Mesendoderm (in vitro differentiated cells): Measurements from ENCODE around the gene ZBTB24.

Experiments used
- DNase-seq: peaks from one replicate; pipeline ENCODE4 v3.0.0; 2013
- H2AK5ac ChIP-seq: 2 replicates; pipeline ENCODE4 v1.6.1; 2013; ENCODE audit warnings: low read length, inconsistent platforms
- H2BK120ac ChIP-seq: 2 replicates; pipeline ENCODE4 v1.6.1; 2013; ENCODE audit warnings: low read depth, mild to moderate bottlenecking, low read length, moderate library complexity, mixed read lengths
- H2BK15ac ChIP-seq: replicated peaks from 2 replicates; pipeline ENCODE4 v1.6.1; 2013; ENCODE audit warnings: low read depth, mild to moderate bottlenecking, moderate library complexity
- H2BK5ac ChIP-seq: 2 replicates; pipeline ENCODE4 v1.6.1; 2013; ENCODE audit warnings: low read length, inconsistent platforms
- H3K18ac ChIP-seq: 2 replicates; pipeline ENCODE4 v1.6.1; 2013; ENCODE audit warnings: mild to moderate bottlenecking, low read length, mixed read lengths
- H3K23ac ChIP-seq: one replicate; pipeline ENCODE4 v1.6.1; 2013; ENCODE audit warnings: low read length
- H3K27ac ChIP-seq: 2 replicates; pipeline ENCODE4 v1.5.1; 2013; ENCODE audit warnings: low read depth, mild to moderate bottlenecking, inconsistent platforms, low read length, moderate library complexity
- H3K27me3 ChIP-seq: 2 replicates; pipeline ENCODE4 v1.6.1; 2013; ENCODE audit warnings: low read length, control low read depth, mild to moderate bottlenecking, inconsistent platforms; ENCODE audit not compliant: insufficient read depth, poor library complexity
- H3K36me3 ChIP-seq: 2 replicates; pipeline ENCODE4 v1.6.1; 2013; ENCODE audit warnings: low read length, inconsistent platforms; ENCODE audit not compliant: control insufficient read depth, insufficient read depth
- H3K4ac ChIP-seq: one replicate; pipeline ENCODE4 v1.6.1; 2013; ENCODE audit warnings: low read depth, mild to moderate bottlenecking, low read length, moderate library complexity
- H3K4me1 ChIP-seq: 2 replicates; pipeline ENCODE4 v1.6.1; 2013; ENCODE audit warnings: low read depth, low read length, inconsistent platforms; ENCODE audit not compliant: control insufficient read depth
- H3K4me2 ChIP-seq: 2 replicates; pipeline ENCODE4 v1.6.1; 2013; ENCODE audit warnings: low read length
- H3K4me3 ChIP-seq: 2 replicates; pipeline ENCODE4 v1.5.1; 2013; ENCODE audit warnings: mild to moderate bottlenecking, low read length
- H3K56ac ChIP-seq: one replicate; pipeline ENCODE4 v1.6.1; 2013; ENCODE audit warnings: low read length
- H3K79me1 ChIP-seq: 2 replicates; pipeline ENCODE4 v1.6.1; 2013; ENCODE audit warnings: low read length, inconsistent platforms
- H3K79me2 ChIP-seq: 2 replicates; pipeline ENCODE4 v1.6.1; 2013; ENCODE audit warnings: mild to moderate bottlenecking, low read length; ENCODE audit not compliant: control insufficient read depth, insufficient read depth
- H3K9ac ChIP-seq: 2 replicates; pipeline ENCODE4 v1.6.1; 2013; ENCODE audit warnings: low read length, inconsistent platforms
- H4K5ac ChIP-seq: one replicate; pipeline ENCODE4 v1.6.1; 2013; ENCODE audit warnings: low read length
- H4K8ac ChIP-seq: one replicate; pipeline ENCODE4 v1.6.1; 2013; ENCODE audit warnings: low read depth, mild to moderate bottlenecking, control low read depth, low read length, moderate library complexity
- WGBS: extraction: QIAGEN DNeasy Blood & Tissue Kit; methylation state at CpG from one replicate; pipeline ENCODE4 v1.1.7; 2013; ENCODE audit warnings: low lambda C conversion rate, missing lambda C conversion rate; ENCODE audit not compliant: insufficient coverage; ENCODE audit errors: extremely low coverage; 5-methylcytosine and 5-hydroxymethylcytosine counted together

Gene ZBTB24

DNA sequence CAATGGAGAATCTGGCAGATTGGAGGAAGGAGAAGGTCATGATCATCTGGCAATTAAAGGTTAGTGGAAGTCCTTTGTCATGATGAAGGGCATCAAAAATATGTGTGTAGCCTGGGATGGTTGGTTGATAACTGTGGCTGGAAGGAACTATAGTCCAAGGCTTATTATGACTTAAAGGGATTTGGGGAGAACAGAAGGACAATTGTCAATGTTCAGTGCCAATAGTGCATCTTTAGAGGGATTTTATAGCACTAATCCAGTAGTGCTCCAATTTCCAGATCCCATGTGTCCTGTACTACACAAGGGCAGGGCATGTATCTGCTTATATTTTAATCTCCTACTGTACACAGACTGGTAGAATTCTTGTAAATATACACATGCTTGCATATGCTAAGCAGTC, 5.0 kb upstream of the ZBTB24 start:
- H3K79me1 ChIP-seq, result no peaks in the 10 kb centered on the region
- no peaks in the 10 kb centered on the region for H3K36me3 ChIP-seq
- H4K5ac ChIP-seq, result no peak overlapping the region
- H2BK15ac ChIP-seq, result no peak overlapping the region
- no peak for DNase-seq
- H2BK5ac ChIP-seq, result no peak overlapping the region
- H2BK120ac ChIP-seq, result no peak overlapping the region
- no peak overlapping the region for H3K23ac ChIP-seq
- H3K4me3 ChIP-seq, result no peak overlapping the region
- no peak overlapping the region for H3K18ac ChIP-seq
- no peak overlapping the region for H4K8ac ChIP-seq
- H3K27ac ChIP-seq, result no peak overlapping the region
- no peak overlapping the region for H3K56ac ChIP-seq
- peaks cover 5% of the 10 kb centered on the region for H3K4me1 ChIP-seq
- H2AK5ac ChIP-seq, result no peak overlapping the region
- no peaks in the 10 kb centered on the region for H3K27me3 ChIP-seq
- H3K4me2 ChIP-seq, result no peak overlapping the region
- H3K79me2 ChIP-seq, result no peaks in the 10 kb centered on the region
- H3K4ac ChIP-seq, result no peak overlapping the region
- no peak overlapping the region for H3K9ac ChIP-seq

DNA sequence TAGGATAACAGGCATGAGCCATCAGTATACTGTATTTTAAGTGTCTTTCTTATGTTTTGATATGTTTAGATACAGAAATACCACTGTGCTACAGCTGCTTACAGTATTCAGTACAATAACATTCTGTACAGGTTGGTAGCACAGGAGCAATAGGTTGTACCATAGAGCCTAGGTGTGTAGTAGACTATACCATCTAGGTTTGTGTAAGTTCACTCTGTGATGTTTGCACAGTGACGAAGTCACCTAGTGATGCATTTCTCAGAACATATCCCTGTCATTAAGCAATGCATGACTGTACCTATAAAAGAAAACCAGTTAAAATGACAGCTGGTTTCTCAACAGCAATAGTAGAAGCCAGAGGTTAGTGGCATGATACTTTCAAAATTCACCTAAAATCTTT, 3.0 kb upstream of the ZBTB24 start:
- no CpG with 5 or more reads among the region's 1 CpG for WGBS
- H3K4me2 ChIP-seq, result no peak overlapping the region
- H2BK15ac ChIP-seq, result no peak overlapping the region

DNA sequence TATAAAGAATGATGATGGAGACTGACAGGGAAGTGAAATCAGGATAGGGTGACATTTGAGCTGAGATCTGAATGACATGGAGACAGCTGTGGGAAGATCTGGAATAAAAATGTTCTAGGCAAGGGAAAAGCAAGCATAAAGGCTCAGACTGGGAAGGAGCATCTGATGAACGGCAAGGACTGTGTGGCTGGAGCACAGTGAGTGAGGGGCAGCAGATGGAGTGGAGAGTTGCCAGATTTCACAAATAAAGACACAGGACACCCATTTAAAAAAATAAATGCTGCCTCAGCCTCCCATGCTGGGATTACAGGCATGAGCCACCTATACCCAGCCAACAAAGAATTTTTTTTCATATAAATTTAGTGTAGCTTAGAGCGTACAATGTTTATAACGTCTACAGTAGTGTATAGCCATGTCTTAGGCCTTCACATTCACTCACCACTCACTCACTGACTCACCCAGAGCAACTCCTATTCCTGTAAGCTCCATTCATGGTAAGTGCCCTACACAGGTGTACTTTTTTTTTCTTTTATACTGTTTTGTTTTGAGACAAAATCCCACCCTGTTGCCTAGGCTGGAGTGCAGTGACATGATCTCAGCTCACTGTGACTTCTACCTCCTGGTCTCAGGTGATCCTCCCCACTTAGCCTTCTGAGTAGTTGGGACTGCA, 2.4 kb upstream of the ZBTB24 start:
- WGBS, result no CpG with 5 or more reads among the region's 3 CpGs
- no peak overlapping the region for H4K8ac ChIP-seq
- H3K4me1 ChIP-seq, result peaks cover 10% of the 10 kb centered on the region
- H2BK15ac ChIP-seq, result no peak overlapping the region
- peaks cover 11% of the 10 kb centered on the region for H3K79me1 ChIP-seq
- H2BK120ac ChIP-seq, result no peak overlapping the region
- DNase-seq, result no peak
- H3K36me3 ChIP-seq, result no peaks in the 10 kb centered on the region
- H3K27me3 ChIP-seq, result no peaks in the 10 kb centered on the region
- H2AK5ac ChIP-seq, result no peak overlapping the region
- H3K27ac ChIP-seq, result no peak overlapping the region
- H3K56ac ChIP-seq, result no peak overlapping the region
- no peak overlapping the region for H4K5ac ChIP-seq
- H2BK5ac ChIP-seq, result no peak overlapping the region
- H3K18ac ChIP-seq, result no peak overlapping the region
- H3K23ac ChIP-seq, result no peak overlapping the region
- no peak overlapping the region for H3K4me3 ChIP-seq
- H3K9ac ChIP-seq, result no peak overlapping the region
- peaks cover 20% of the 10 kb centered on the region for H3K79me2 ChIP-seq
- H3K4ac ChIP-seq, result no peak overlapping the region
- H3K4me2 ChIP-seq, result no peak overlapping the region

More for the DNA sequence above, 3.0 kb upstream of the ZBTB24 start:
- Histone ChIP-seq H2BK120ac (no peak overlapping the region), H3K4me3 (no peak overlapping the region), H4K5ac (no peak overlapping the region), H3K18ac (no peak overlapping the region), H4K8ac (no peak overlapping the region), H3K56ac (no peak overlapping the region), H3K9ac (no peak overlapping the region), H3K27ac (no peak overlapping the region), H3K79me2 (peaks cover 13% of the 10 kb centered on the region), H3K79me1 (peaks cover 6% of the 10 kb centered on the region), H3K4me1 (peaks cover 6% of the 10 kb centered on the region), H3K4ac (no peak overlapping the region), H3K27me3 (no peaks in the 10 kb centered on the region), H2BK5ac (no peak overlapping the region), H2AK5ac (no peak overlapping the region), H3K36me3 (no peaks in the 10 kb centered on the region), H3K23ac (no peak overlapping the region)
- DNase-seq, result no peak

DNA sequence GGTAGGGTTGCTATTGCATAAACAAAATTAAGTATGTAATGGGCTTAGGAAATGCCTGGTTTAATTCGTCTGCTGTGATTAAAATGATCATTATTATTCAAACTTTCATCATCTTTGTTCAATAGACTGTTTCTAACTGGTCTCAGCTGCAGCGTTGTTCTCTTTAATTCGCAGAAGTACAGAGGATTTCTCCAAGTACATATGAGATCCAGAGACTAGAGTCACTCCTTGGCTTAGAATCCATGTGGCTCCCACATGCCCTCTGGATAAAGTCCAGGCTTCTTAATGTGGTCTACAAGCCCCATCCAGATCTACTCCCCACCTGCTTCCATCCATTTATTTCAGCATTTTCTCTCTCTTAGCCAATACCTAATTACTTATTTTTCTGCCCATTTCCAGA, 1.1 kb upstream of the ZBTB24 start:
- WGBS, result no CpG with 5 or more reads among the region's 3 CpGs
- Histone ChIP-seq H3K36me3 (no peaks in the 10 kb centered on the region), H3K18ac (no peak overlapping the region), H2BK15ac (no peak overlapping the region), H2AK5ac (no peak overlapping the region), H3K4me1 (peaks cover 10% of the 10 kb centered on the region), H3K4ac (no peak overlapping the region), H2BK120ac (no peak overlapping the region), H3K4me3 (no peak overlapping the region), H4K8ac (no peak overlapping the region), H3K56ac (no peak overlapping the region), H3K27me3 (no peaks in the 10 kb centered on the region), H3K4me2 (no peak overlapping the region), H3K23ac (no peak overlapping the region), H3K79me2 (peaks cover 28% of the 10 kb centered on the region), H3K27ac (no peak overlapping the region), H2BK5ac (no peak overlapping the region), H3K9ac (no peak overlapping the region), H3K79me1 (peaks cover 16% of the 10 kb centered on the region), H4K5ac (no peak overlapping the region)
- no peak for DNase-seq

DNA sequence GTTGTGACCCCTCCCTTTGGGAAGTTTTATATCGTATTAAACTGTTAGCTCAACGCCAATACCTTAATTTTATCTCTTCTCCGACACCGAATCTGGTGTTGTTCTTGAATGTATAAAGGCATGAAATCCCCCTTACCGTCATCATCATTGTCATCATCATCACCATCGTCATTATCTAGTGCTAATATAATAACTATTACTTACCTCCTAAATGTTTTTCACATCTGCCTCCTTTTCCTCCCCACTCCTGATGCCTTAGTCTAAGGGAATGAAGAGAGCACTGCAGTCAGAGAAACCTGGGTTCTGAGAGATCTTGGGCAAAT, 677 bp upstream of the ZBTB24 start:
- Histone ChIP-seq H3K27me3 (no peaks in the 10 kb centered on the region), H3K36me3 (no peaks in the 10 kb centered on the region), H3K4me1 (peaks cover 10% of the 10 kb centered on the region), H3K4me2 (peak overlapping the region; percentile 25), H3K56ac (peak overlapping the region; percentile 36), H3K9ac (peak overlapping the region; percentile 16), H3K79me2 (peaks cover 30% of the 10 kb centered on the region), H3K4me3 (peak overlapping the region; percentile 5), H3K23ac (no peak overlapping the region), H3K4ac (no peak overlapping the region), H3K27ac (no peak overlapping the region), H2AK5ac (no peak overlapping the region), H2BK15ac (no peak overlapping the region), H2BK5ac (no peak overlapping the region), H3K18ac (no peak overlapping the region), H4K5ac (no peak overlapping the region), H3K79me1 (peaks cover 17% of the 10 kb centered on the region), H4K8ac (no peak overlapping the region), H2BK120ac (no peak overlapping the region)
- DNase-seq, result no peak
- WGBS, result no CpG with 5 or more reads among the region's 6 CpGs

DNA sequence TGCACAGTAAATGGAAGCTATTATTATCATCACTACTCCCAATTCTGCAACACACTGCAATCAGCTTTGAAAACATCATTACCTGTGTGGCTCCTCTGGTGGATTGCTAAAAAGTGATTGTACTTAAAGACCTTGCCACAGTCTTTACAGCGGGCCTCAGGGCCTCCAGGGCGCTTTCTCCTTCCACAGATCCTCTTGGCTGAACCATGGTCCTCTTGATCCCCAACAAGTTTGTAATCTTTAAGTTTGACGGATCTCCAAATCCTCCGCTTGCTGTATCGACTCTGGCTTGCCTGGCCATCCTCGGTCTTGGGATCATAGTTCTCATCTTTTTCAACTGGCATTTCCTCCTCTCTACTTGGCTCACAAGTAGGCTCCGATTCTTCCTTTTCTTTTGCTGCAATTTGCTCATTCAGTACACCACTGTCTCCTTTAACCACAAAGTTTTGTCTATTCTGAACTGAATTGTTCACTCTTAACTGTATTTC, 2.0 kb downstream of the ZBTB24 start:
- WGBS, result no CpG with 5 or more reads among the region's 7 CpGs

More for the DNA sequence above, 2.0 kb downstream of the ZBTB24 start:
- Histone ChIP-seq H3K36me3 (no peaks in the 10 kb centered on the region), H3K9ac (peak overlapping the region; percentile 3), H3K79me1 (peaks cover 26% of the 10 kb centered on the region), H4K8ac (no peak overlapping the region), H3K23ac (no peak overlapping the region), H3K4me1 (peaks cover 12% of the 10 kb centered on the region), H3K4me3 (no peak overlapping the region), H2BK15ac (no peak overlapping the region), H3K18ac (no peak overlapping the region), H2AK5ac (no peak overlapping the region), H3K4me2 (peak overlapping the region; percentile 7), H2BK5ac (no peak overlapping the region), H4K5ac (no peak overlapping the region), H3K79me2 (peaks cover 49% of the 10 kb centered on the region), H2BK120ac (no peak overlapping the region), H3K27ac (no peak overlapping the region), H3K56ac (no peak overlapping the region), H3K4ac (no peak overlapping the region), H3K27me3 (no peaks in the 10 kb centered on the region)
- DNase-seq, result no peak
